ENCODE results near the gene SPATA22. TPM values are rescaled to one million over a fixed set of nuclear protein-coding genes. Genes with fewer than 3 reads are reported as not detected.

SPATA22 gene
- total and polyA plus RNA-seq, 2 donors, result 0.33 to 0.46 TPM

DNA sequence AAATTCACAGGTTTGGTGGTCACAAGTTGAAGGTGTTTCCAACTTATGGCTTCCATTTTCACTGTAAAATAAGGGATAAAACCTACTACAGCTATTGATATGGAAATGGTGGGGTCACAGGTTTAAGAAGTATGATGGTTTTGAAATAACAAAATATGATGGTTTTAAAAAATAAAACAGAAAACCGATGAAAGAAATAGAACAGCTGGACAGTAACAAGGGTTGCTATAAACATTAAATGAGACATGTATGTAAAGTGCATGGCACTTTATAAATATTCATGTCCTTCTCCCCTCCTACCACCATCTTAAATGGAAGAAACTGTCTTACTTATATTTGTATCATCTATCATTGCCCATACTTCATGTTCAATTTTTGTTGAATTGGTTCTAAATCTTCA is 35.5 kb upstream of the SPATA22 start:
- Histone ChIP-seq H3K27me3 (ENCODE audit: control insufficient read depth in 2 of 2, insufficient read depth in 1 of 2, low read length in 1 of 2) (no peaks in the 10 kb centered on the region), H3K9me3 (ENCODE audit: control insufficient read depth in 2 of 2, insufficient read depth in 1 of 2, low read length in 1 of 2) (no peaks in the 10 kb centered on the region), H3K36me3 (ENCODE audit: control insufficient read depth in 2 of 2, insufficient read depth in 2 of 2, low read length in 1 of 2) (no peaks in the 10 kb centered on the region), H3K4me3 (ENCODE audit: low read length in 2 of 2) (no peak overlapping the region), H3K4me1 (ENCODE audit: control insufficient read depth in 2 of 2, insufficient read depth in 2 of 2, low read length in 2 of 2) (no peaks in the 10 kb centered on the region), H3K27ac (ENCODE audit: low read depth in 1 of 2, low read length in 1 of 2) (no peak overlapping the region)
- WGBS, result 95% methylated on average over 1 of the region's 1 CpG
- DNase-seq (ENCODE audit: low read depth in 6 of 9, low spot score in 9 of 9), result no peak

DNA sequence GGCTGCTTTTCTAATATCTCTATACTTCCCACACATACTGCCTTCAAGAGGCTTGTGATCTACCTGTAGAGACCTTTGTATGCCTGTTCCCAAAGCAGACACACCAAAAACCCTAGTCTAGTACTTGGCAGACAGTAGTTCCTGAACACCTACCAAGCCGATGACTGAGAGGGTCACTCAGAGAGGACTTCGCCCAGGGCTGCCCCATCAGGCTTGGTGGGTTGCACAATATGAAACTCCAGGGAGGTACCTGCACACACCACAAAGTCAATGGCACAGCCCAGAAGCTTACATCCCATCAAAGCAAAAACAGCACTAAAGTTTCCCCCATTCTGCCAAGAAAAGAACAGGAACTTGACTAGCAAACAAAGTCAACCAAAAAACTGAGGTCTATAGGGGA is 34.4 kb upstream of the SPATA22 start:
- Histone ChIP-seq H3K9me3 (ENCODE audit: control insufficient read depth in 2 of 2, insufficient read depth in 1 of 2, low read length in 1 of 2) (no peaks in the 10 kb centered on the region), H3K27me3 (ENCODE audit: control insufficient read depth in 2 of 2, insufficient read depth in 1 of 2, low read length in 1 of 2) (no peaks in the 10 kb centered on the region), H3K27ac (ENCODE audit: low read depth in 1 of 2, low read length in 1 of 2) (no peak overlapping the region), H3K4me3 (ENCODE audit: low read length in 2 of 2) (no peak overlapping the region), H3K4me1 (ENCODE audit: control insufficient read depth in 2 of 2, insufficient read depth in 2 of 2, low read length in 2 of 2) (no peaks in the 10 kb centered on the region), H3K36me3 (ENCODE audit: control insufficient read depth in 2 of 2, insufficient read depth in 2 of 2, low read length in 1 of 2) (no peaks in the 10 kb centered on the region)
- no peak for DNase-seq (ENCODE audit: low read depth in 6 of 9, low spot score in 9 of 9)
- 97% methylated on average over 2 of the region's 2 CpGs for WGBS

DNA sequence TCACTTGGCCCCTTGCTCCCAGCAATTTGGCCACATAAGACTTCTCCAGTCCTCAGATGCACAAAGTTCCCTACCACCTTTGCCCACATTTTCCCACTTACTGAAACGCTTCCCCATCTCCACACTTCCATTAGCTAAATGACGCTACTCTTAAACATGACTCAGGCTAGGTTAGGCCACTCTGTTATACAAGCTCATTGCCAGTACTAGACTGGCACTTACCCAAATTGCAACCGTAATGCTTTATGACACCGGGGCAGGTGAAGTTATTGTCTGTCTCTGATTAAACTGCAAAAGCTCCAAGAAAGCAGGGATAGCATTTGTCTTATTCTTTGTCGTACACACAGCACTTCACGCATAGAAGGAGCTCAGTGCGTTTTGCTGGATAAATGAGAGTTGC is 33.4 kb upstream of the SPATA22 start:
- WGBS, result 90% methylated on average over 7 of the region's 7 CpGs

GRCh38 chr17:3503285-3503684 is 31.7 kb upstream of the SPATA22 start:
- H3K36me3 ChIP-seq (ENCODE audit: control insufficient read depth in 2 of 2, insufficient read depth in 2 of 2, low read length in 1 of 2), result no peaks in the 10 kb centered on the region
- no peak overlapping the region for H3K27ac ChIP-seq (ENCODE audit: low read depth in 1 of 2, low read length in 1 of 2)
- DNase-seq (ENCODE audit: low read depth in 6 of 9, low spot score in 9 of 9), result no peak
- 90% methylated on average over 1 of the region's 1 CpG for whole genome bisulfite sequencing
- H3K4me1 ChIP-seq (ENCODE audit: control insufficient read depth in 2 of 2, insufficient read depth in 2 of 2, low read length in 2 of 2), result no peaks in the 10 kb centered on the region
- no peak overlapping the region for H3K4me3 ChIP-seq (ENCODE audit: low read length in 2 of 2)
- no peaks in the 10 kb centered on the region for H3K9me3 ChIP-seq (ENCODE audit: control insufficient read depth in 2 of 2, insufficient read depth in 1 of 2, low read length in 1 of 2)
- no peaks in the 10 kb centered on the region for H3K27me3 ChIP-seq (ENCODE audit: control insufficient read depth in 2 of 2, insufficient read depth in 1 of 2, low read length in 1 of 2)

More for the DNA sequence above, 33.4 kb upstream of the SPATA22 start:
- Histone ChIP-seq H3K9me3 (ENCODE audit: control insufficient read depth in 2 of 2, insufficient read depth in 1 of 2, low read length in 1 of 2) (no peaks in the 10 kb centered on the region), H3K27ac (ENCODE audit: low read depth in 1 of 2, low read length in 1 of 2) (no peak overlapping the region), H3K4me1 (ENCODE audit: control insufficient read depth in 2 of 2, insufficient read depth in 2 of 2, low read length in 2 of 2) (no peaks in the 10 kb centered on the region), H3K36me3 (ENCODE audit: control insufficient read depth in 2 of 2, insufficient read depth in 2 of 2, low read length in 1 of 2) (no peaks in the 10 kb centered on the region), H3K27me3 (ENCODE audit: control insufficient read depth in 2 of 2, insufficient read depth in 1 of 2, low read length in 1 of 2) (no peaks in the 10 kb centered on the region), H3K4me3 (ENCODE audit: low read length in 2 of 2) (no peak overlapping the region)
- DNase-seq (ENCODE audit: low read depth in 6 of 9, low spot score in 9 of 9), result no peak

GRCh38 chr17:3502466-3502865 is 30.8 kb upstream of the SPATA22 start:
- Histone ChIP-seq H3K36me3 (ENCODE audit: control insufficient read depth in 2 of 2, insufficient read depth in 2 of 2, low read length in 1 of 2) (no peaks in the 10 kb centered on the region), H3K27ac (ENCODE audit: low read depth in 1 of 2, low read length in 1 of 2) (no peak overlapping the region), H3K4me3 (ENCODE audit: low read length in 2 of 2) (no peak overlapping the region), H3K9me3 (ENCODE audit: control insufficient read depth in 2 of 2, insufficient read depth in 1 of 2, low read length in 1 of 2) (no peaks in the 10 kb centered on the region), H3K27me3 (ENCODE audit: control insufficient read depth in 2 of 2, insufficient read depth in 1 of 2, low read length in 1 of 2) (no peaks in the 10 kb centered on the region), H3K4me1 (ENCODE audit: control insufficient read depth in 2 of 2, insufficient read depth in 2 of 2, low read length in 2 of 2) (no peaks in the 10 kb centered on the region)
- DNase-seq (ENCODE audit: low read depth in 6 of 9, low spot score in 9 of 9), result no peak
- 77% methylated on average over 5 of the region's 5 CpGs for WGBS

- Histone ChIP-seq H3K27ac (ENCODE audit: low read depth in 1 of 2, low read length in 1 of 2) (no peak overlapping the region), H3K9me3 (ENCODE audit: control insufficient read depth in 2 of 2, insufficient read depth in 1 of 2, low read length in 1 of 2) (no peaks in the 10 kb centered on the region), H3K4me3 (ENCODE audit: low read length in 2 of 2) (no peak overlapping the region), H3K4me1 (ENCODE audit: control insufficient read depth in 2 of 2, insufficient read depth in 2 of 2, low read length in 2 of 2) (no peaks in the 10 kb centered on the region), H3K27me3 (ENCODE audit: control insufficient read depth in 2 of 2, insufficient read depth in 1 of 2, low read length in 1 of 2) (no peaks in the 10 kb centered on the region), H3K36me3 (ENCODE audit: control insufficient read depth in 2 of 2, insufficient read depth in 2 of 2, low read length in 1 of 2) (no peaks in the 10 kb centered on the region)
- no peak for DNase-seq (ENCODE audit: low read depth in 6 of 9, low spot score in 9 of 9)
- 90% methylated on average over 5 of the region's 5 CpGs for WGBS
Measured at GRCh38 chr17:3501344-3501743, 29.7 kb upstream of the SPATA22 start.

- DNase-seq (ENCODE audit: low read depth in 6 of 9, low spot score in 9 of 9), result no peak
- H3K27me3 ChIP-seq (ENCODE audit: control insufficient read depth in 2 of 2, insufficient read depth in 1 of 2, low read length in 1 of 2), result no peaks in the 10 kb centered on the region
- H3K4me1 ChIP-seq (ENCODE audit: control insufficient read depth in 2 of 2, insufficient read depth in 2 of 2, low read length in 2 of 2), result no peaks in the 10 kb centered on the region
- H3K4me3 ChIP-seq (ENCODE audit: low read length in 2 of 2), result no peak overlapping the region
- H3K27ac ChIP-seq (ENCODE audit: low read depth in 1 of 2, low read length in 1 of 2), result no peak overlapping the region
- no peaks in the 10 kb centered on the region for H3K36me3 ChIP-seq (ENCODE audit: control insufficient read depth in 2 of 2, insufficient read depth in 2 of 2, low read length in 1 of 2)
- no peaks in the 10 kb centered on the region for H3K9me3 ChIP-seq (ENCODE audit: control insufficient read depth in 2 of 2, insufficient read depth in 1 of 2, low read length in 1 of 2)
- 91% methylated on average over 7 of the region's 7 CpGs for WGBS
Measured at GRCh38 chr17:3497101-3497500, 25.5 kb upstream of the SPATA22 start.

DNA sequence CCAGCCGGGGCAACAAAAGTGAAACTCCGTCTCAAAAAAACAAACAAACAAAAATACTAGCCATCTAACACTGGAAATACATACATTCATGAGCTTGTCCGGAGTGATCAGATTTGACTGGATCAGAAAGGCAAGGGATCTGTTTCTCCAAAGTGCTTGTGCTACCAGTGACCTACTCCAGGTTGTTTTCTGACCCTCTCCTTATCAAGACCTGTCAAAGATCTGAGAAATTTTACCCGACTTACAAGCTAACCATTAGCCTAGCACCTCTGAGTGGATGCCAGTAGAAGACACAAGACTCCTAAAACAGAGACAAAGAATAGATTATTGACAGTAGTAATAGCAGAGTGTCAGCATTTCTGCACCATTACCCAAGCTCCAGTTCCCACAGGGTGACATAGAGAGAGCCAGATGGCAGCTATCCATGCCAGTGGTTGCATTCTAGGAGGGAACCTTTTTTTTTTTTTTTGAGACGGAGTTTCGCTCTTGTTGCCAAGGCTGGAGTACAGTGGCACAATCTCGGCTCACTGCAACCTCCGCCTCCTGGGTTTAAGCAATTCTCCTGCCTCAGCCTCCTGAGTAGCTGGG is 14.0 kb upstream of the SPATA22 start:
- no peak for DNase-seq (ENCODE audit: low read depth in 6 of 9, low spot score in 9 of 9)
- WGBS, result 96% methylated on average over 8 of the region's 8 CpGs

DNA sequence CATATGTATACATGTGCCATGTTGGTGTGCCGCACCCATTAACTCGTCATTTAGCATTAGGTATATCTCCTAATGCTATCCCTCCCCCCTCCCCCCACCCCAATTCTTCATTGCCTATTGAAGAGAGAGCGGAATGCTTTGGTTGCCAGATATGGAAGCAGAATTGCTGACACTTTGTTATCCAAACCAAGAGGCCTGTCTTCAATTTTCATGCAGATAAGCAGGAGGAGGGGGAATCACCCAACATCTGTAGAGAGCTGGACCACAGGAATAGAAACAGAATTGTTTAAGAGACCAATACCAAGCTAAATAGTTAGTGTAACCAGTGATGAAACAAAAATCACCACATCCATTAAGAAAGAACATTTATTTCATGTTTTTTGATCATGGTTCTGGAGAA is 11.2 kb upstream of the SPATA22 start:
- H3K4me1 ChIP-seq (ENCODE audit: control insufficient read depth in 2 of 2, insufficient read depth in 2 of 2, low read length in 2 of 2), result no peaks in the 10 kb centered on the region
- H3K9me3 ChIP-seq (ENCODE audit: control insufficient read depth in 2 of 2, insufficient read depth in 1 of 2, low read length in 1 of 2), result no peaks in the 10 kb centered on the region
- no peak overlapping the region for H3K27ac ChIP-seq (ENCODE audit: low read depth in 1 of 2, low read length in 1 of 2)
- DNase-seq (ENCODE audit: low read depth in 6 of 9, low spot score in 9 of 9), result no peak
- H3K36me3 ChIP-seq (ENCODE audit: control insufficient read depth in 2 of 2, insufficient read depth in 2 of 2, low read length in 1 of 2), result no peaks in the 10 kb centered on the region
- WGBS, result 85% methylated on average over 3 of the region's 3 CpGs
- no peak overlapping the region for H3K4me3 ChIP-seq (ENCODE audit: low read length in 2 of 2)
- H3K27me3 ChIP-seq (ENCODE audit: control insufficient read depth in 2 of 2, insufficient read depth in 1 of 2, low read length in 1 of 2), result no peaks in the 10 kb centered on the region

More for the DNA sequence above, 14.0 kb upstream of the SPATA22 start:
- H3K27me3 ChIP-seq (ENCODE audit: control insufficient read depth in 2 of 2, insufficient read depth in 1 of 2, low read length in 1 of 2), result no peaks in the 10 kb centered on the region
- H3K9me3 ChIP-seq (ENCODE audit: control insufficient read depth in 2 of 2, insufficient read depth in 1 of 2, low read length in 1 of 2), result no peaks in the 10 kb centered on the region
- no peak overlapping the region for H3K27ac ChIP-seq (ENCODE audit: low read depth in 1 of 2, low read length in 1 of 2)
- H3K4me1 ChIP-seq (ENCODE audit: control insufficient read depth in 2 of 2, insufficient read depth in 2 of 2, low read length in 2 of 2), result no peaks in the 10 kb centered on the region
- no peaks in the 10 kb centered on the region for H3K36me3 ChIP-seq (ENCODE audit: control insufficient read depth in 2 of 2, insufficient read depth in 2 of 2, low read length in 1 of 2)
- H3K4me3 ChIP-seq (ENCODE audit: low read length in 2 of 2), result no peak overlapping the region

DNA sequence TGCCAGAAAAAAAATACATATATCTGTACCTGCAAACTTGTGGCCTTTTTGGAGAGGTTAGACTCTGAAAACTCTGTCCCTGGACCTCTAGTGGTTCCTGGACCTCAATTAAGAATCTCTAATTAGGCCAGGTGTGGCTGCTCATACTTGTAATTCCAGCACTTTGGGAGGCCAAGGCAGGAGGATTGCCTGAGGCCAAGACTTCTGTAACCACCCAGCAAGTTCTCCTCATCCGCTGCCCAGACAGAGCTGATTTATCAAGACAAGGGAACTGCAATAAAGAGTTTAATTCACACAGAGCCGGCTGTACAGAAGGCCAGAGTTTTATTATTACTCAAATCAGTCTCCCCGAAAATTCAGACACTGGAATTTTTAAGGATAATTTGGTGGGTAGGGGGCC is 8.4 kb upstream of the SPATA22 start:
- H3K27me3 ChIP-seq (ENCODE audit: control insufficient read depth in 2 of 2, insufficient read depth in 1 of 2, low read length in 1 of 2), result no peaks in the 10 kb centered on the region
- no peak for DNase-seq (ENCODE audit: low read depth in 6 of 9, low spot score in 9 of 9)

More for the DNA sequence above, 8.4 kb upstream of the SPATA22 start:
- H3K9me3 ChIP-seq (ENCODE audit: control insufficient read depth in 2 of 2, insufficient read depth in 1 of 2, low read length in 1 of 2), result no peaks in the 10 kb centered on the region
- no peaks in the 10 kb centered on the region for H3K36me3 ChIP-seq (ENCODE audit: control insufficient read depth in 2 of 2, insufficient read depth in 2 of 2, low read length in 1 of 2)
- 95% methylated on average over 3 of the region's 3 CpGs for WGBS
- no peak overlapping the region for H3K4me3 ChIP-seq (ENCODE audit: low read length in 2 of 2)
- H3K4me1 ChIP-seq (ENCODE audit: control insufficient read depth in 2 of 2, insufficient read depth in 2 of 2, low read length in 2 of 2), result no peaks in the 10 kb centered on the region
- H3K27ac ChIP-seq (ENCODE audit: low read depth in 1 of 2, low read length in 1 of 2), result no peak overlapping the region

Data from thymus (tissue), 11 donors.